RKO (cell line): Measurements from ENCODE around the gene NDRG3.
"Not testable (repeated sequence)": the region's sequence is repeated elsewhere in the genome, so short reads cannot be mapped to it uniquely, and the experiment has no call there.

ENCODE experiments used
- DNase-seq: peaks from one replicate; pipeline ENCODE4 v3.0.0-alpha.2; 2016; ENCODE audit warnings: low spot score

NDRG3 gene

DNA sequence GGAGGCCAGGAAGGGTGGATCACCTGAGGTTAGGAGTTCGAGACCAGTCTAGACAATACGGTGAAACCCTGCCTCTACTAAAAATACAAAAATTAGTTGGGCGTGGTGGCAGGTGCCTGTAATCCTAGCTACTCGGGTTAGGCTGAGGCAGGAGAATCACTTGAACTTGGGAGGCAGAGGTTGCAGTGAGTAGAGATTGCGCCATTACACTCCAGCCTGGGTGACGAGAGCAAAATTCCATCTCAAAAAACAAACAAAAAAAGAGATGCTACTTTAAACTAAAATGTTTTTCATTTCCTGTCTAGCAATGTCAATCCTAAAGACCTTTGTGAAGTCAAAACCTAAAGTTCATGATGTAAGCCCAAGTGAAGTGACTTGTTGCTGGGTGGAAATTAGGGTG, 14.8 kb upstream of the NDRG3 start:
- DNase-seq, result no peak

- DNase-seq, result no peak
Measured at GRCh38 chr20:36758276-36758675, 12.4 kb upstream of the NDRG3 start.

GRCh38 chr20:36756496-36756895, 10.6 kb upstream of the NDRG3 start:
- no peak for DNase-seq

GRCh38 chr20:36754656-36755222, 8.8 kb upstream of the NDRG3 start:
- peak; percentile 81 for DNase-seq

- DNase-seq, result no peak
Measured at GRCh38 chr20:36752582-36752981, 6.7 kb upstream of the NDRG3 start.

GRCh38 chr20:36745234-36745926, 510 bp downstream of the NDRG3 start:
- peak; percentile 39 for DNase-seq

DNA sequence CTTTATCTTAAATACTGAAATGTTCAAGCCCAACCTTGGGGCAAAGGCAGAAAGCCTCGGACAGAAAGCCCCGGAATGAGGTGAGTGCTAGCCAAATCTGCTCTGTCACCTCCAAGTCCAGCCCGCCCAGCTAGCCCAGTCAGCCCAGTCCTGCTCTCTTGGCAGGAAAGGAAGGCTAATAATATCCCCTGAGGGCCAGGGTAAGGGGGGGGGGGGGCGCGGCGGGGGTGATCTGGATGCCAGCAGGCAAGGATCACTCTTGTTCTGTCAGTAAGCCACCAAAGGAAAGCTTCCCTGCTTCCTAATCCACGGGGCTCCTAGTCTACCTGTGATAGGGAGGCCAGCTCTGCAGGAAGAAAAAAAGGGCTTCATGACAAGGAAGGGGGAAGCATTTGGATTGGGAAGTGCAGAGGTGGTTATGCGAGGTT, 1.1 kb downstream of the NDRG3 start:
- DNase-seq, result peak; percentile 48

- no peak for DNase-seq
Measured at GRCh38 chr20:36744243-36744642, 1.6 kb downstream of the NDRG3 start.

DNA sequence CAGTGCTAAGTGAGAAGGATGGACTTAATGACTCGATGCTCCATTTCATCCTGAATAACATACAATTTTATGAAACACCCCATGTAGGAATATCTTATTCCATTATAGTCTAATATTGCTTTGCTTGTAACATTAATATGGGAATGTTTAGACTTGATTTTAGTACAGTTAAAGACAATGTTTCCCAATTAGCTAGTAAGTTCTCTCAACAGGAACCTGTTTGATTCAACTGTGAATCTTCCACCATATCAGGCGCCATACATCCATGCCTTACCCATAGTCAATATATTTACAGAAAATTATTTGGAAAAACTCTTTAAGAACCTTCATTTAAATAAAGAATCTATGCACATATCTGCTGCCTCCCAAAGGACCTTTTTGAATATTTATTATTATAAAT, 3.3 kb downstream of the NDRG3 start:
- no peak for DNase-seq

- no peak for DNase-seq
Measured at GRCh38 chr20:36741072-36741471, 4.8 kb downstream of the NDRG3 start.

GRCh38 chr20:36737183-36737499, 8.7 kb downstream of the NDRG3 start:
- DNase-seq, result no peak

DNA sequence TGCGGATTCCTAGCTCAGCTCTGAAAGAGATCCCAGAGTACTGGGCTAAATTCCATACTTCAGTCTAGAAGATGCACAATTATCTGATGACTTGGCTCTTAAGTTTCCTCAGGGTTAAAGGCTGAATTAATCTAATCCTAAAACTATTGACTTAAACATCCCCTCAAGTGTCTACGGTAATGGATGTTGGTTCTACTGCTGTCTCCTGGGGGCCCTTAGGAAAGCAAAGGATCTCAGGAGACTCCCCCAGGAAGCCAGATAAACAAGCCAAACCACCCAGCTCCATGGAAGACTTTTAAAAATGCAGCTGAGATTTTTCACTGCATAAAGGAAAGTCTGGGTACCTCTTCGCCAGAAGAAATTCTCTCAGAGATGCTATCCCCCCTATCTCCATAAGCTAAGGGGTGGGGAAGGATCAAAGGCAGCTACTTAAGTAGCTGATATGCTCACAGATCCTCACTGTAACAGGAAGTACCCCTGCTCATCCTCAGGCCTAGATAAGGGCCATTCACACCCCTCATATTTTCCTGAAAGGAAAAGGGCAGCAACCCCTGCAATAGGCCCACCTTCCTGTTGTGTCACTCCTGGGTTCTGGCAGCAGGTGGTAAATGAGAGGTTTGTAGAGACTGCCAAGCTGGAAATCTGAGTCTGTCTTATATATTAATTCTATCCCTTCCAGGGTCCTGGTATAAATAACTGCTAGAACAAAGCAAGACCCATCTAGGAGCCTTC, 9.3 kb downstream of the NDRG3 start:
- DNase-seq, result no peak

DNA sequence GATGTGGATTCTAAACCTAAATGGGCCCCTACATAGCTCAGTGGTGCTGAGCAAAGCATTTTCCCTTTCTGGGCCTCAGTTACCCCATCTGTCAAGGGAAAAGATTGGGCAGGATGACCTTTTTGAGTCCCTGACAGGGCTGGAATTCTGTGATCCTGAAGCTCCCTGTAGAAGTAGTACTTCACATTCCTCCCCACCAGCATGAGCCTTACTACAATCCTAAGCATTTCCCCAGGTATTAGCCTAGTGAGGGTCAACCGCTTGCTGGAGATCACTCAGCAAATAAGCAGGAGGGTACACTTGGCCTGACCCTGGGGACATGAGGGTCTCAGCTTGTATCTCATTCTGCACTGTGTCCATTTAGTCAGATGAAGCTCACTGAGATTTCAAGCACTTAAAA, 13.4 kb downstream of the NDRG3 start:
- no peak for DNase-seq

GRCh38 chr20:36728986-36729385, 16.9 kb downstream of the NDRG3 start:
- peak; percentile 40 for DNase-seq

DNA sequence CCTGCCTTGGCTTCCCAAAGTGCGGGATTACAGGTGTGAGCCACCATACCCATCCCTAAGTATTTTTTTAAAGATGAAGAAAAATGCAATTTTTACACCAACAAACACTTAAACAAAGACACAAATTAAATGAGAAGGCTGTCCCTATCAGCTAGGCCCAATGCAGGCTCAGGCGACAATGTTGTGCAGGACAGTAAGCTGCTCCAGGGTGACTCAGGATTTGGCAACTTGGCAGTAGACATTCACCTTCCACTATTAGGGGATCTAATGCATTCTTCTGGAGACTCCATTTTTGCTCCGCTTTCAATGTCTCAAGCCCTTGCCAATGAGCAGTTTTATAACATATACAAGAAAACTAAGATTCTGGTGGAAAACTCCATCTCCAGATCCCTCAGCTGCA, 19.7 kb downstream of the NDRG3 start:
- no peak for DNase-seq

DNA sequence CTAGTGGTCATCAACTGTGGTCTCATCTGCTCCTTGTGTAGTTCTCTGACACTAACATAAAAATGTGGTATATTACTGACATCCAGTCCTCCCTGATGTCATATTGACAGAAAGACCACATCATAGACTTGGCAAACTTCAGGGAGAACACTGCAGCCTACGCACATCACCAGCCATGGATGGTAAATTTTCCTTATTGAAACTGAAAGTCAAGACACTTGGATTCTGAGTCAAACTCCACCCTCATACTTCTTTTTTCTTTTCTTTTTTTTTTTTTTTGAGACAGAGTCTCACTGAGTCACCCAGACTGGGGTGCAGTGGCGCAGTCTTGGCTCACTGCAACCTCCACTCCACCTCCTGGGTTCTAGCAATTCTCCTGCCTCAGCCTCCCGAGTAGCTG, 25.4 kb downstream of the NDRG3 start:
- DNase-seq, result no peak

GRCh38 chr20:36717657-36718056, 28.2 kb downstream of the NDRG3 start:
- no peak for DNase-seq

DNA sequence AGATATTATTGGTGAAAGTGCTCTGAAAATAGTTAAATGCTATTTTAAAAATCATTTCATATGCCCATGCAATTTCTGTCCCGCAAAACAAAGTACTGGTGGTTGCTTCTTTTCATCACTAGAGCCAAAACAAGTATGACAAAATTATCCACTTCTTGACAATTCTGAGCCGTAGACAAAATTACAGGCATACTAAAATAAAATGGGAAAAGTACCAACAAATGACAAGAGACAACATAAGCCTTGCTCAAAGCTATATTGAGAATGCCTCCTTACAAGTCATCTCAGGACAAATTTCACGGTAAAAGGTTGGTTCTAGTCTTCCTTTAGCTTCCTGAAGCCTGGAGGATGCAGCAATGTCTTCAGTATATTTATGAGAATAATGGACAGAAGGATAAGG, 28.9 kb downstream of the NDRG3 start:
- no peak for DNase-seq

GRCh38 chr20:36712775-36713174, 33.1 kb downstream of the NDRG3 start:
- no peak for DNase-seq

GRCh38 chr20:36709126-36709525, 36.8 kb downstream of the NDRG3 start:
- DNase-seq, result no peak

DNA sequence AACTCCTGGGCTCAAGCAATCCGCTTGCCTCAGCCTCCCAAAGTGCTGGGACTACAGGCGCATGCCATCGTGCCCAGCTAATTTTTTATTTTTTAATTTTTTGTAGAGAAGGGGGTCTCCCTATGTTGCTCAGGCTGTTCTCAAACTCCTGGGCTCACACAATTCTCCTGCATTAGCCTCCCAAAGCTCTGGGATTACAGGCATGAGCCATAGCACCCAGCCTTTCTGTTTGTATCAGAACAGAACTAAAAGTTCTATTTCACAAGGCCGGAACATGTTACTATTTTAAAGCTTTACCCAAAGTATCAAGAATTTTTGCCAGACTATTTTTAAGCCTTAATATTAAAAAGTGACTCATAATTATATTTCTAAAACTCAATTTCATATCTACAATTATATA, 42.4 kb downstream of the NDRG3 start:
- no peak for DNase-seq

DNA sequence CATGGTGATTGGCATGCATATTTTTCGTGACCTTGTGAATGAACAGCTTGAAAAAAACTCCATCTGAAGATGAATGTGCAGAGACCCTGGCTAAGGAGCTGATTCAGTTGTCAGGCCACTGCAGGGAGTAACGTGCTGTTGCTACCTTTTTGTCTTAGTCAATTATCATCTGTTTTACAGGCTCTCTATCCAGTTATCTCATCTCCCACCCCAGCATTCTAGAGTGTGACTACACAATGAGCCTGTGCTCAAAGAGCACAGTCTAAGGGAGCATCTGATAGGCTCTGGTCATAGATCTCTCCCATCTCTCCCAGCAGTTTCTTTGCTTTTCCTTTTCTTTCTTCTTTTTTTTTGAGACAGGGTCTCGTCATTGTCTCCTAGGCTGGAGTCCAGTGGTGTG, 45.5 kb downstream of the NDRG3 start:
- DNase-seq, result no peak

- DNase-seq, result not testable (repeated sequence)
Measured at GRCh38 chr20:36695467-36695866, 50.4 kb downstream of the NDRG3 start.

DNA sequence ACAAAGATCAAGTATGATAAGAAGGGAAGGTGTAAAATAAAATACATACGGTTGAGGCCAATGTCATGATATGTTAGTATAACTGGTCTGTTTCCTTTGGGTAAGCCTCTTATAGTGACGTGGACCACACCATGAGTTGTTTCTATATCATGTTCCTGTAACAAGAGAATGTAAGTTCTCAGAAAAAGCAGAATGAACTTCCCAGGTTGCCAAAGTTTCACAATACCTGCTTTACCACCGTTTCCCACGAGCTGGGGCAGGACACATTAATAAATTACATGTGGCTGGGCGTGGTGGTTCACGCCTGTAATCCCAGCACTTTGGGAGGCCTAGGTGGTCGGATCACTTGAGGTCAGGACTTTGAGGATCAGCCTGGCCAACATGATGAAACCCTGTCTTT, 57.3 kb downstream of the NDRG3 start:
- DNase-seq, result no peak
